ENCODE data around the gene DERL3.

The DERL3 gene

DNA sequence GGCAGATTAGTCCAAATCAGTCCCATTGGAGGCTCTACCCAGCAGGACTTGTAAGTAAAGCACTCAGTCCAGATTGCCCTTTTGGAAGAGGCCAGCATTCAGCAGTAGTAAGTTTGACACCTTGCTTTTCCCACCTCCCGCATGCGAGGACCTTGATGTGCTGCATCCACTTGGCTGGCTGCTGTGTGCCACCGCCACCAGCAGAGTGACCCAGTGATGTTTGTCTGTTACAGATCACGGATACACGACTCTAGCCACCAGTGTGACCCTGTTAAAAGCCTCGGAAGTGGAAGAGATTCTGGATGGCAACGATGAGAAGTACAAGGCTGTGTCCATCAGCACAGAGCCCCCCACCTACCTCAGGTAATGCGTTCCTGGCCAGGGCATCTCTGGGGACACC lies 45.5 kb downstream of the DERL3 start:
- Histone ChIP-seq H3K27ac (no peak overlapping the region), H3K79me2 (ENCODE audit: insufficient read depth, low read depth) (peaks cover 41% of the 10 kb centered on the region), H4K20me1 (ENCODE audit: insufficient read depth) (peaks cover 15% of the 10 kb centered on the region; the same call in 1 of the 2 replicates), H3K9ac (no peak overlapping the region), H3K4me3 (IDR thresholded peaks at IDR 0.05; ENCODE audit: insufficient read depth, low read depth, low read length) (no peak overlapping the region), H2AFZ (ENCODE audit: low read depth) (no peak overlapping the region), H3K4me1 (ENCODE audit: low read depth, poor library complexity, severe bottlenecking) (peaks cover 21% of the 10 kb centered on the region), H3K36me3 (ENCODE audit: insufficient read depth) (peaks cover 3% of the 10 kb centered on the region; the same call in 1 of the 2 replicates), H3K4me2 (no peak overlapping the region), H3K27me3 (ENCODE audit: insufficient read depth, low read depth) (no peaks in the 10 kb centered on the region)
- TF ChIP-seq, protein P1, sequence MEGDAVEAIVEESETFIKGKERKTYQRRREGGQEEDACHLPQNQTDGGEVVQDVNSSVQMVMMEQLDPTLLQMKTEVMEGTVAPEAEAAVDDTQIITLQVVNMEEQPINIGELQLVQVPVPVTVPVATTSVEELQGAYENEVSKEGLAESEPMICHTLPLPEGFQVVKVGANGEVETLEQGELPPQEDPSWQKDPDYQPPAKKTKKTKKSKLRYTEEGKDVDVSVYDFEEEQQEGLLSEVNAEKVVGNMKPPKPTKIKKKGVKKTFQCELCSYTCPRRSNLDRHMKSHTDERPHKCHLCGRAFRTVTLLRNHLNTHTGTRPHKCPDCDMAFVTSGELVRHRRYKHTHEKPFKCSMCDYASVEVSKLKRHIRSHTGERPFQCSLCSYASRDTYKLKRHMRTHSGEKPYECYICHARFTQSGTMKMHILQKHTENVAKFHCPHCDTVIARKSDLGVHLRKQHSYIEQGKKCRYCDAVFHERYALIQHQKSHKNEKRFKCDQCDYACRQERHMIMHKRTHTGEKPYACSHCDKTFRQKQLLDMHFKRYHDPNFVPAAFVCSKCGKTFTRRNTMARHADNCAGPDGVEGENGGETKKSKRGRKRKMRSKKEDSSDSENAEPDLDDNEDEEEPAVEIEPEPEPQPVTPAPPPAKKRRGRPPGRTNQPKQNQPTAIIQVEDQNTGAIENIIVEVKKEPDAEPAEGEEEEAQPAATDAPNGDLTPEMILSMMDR (conservative IDR thresholded peaks at IDR 0.05; ENCODE audit: low read depth, low read length), result no peak

DNA sequence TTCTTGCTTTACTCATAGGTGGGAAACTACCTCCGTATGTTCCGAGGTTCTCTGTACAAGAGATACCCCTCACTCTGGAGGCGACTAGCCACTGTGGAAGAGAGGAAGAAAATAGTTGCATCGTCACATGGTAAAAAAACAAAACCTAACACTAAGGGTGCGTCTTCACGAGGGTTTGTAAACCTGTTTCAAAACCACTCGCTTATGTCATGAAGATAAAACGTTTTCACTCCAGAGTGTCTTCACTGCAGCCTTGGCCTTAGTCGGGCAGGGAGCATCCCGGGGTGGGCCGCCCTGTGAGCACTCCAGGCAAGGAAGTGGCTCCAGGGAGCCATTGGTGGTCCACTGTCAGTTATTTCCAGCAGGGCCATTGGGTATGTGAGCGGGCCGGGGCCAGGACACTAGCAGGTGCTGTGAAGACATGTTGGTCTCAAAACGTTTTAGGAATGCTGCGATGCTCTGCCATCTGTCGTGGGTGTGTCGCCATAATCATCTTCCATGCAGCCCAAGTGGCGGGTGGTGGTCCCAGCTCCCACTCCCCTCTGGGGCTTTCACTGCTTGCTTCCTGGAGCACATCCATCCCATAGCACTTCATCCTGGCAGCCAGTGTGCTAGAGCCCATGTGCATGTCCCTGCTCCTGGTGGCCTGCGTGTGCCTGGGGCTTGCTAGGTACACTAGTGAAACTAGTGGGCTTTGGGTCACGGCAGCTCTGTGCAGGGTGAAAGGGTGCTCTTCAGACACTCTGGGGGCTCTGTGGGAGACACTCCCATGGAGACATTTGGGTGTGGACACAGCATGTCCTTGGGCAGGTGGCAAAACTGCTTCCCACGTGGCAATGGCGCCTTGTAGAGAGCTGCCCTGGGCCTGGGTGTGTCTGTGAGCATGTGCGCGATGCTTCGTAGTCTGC lies 46.8 kb downstream of the DERL3 start:
- H3K36me3 ChIP-seq (ENCODE audit: insufficient read depth), result peaks cover 3% of the 10 kb centered on the region; the same call in 1 of the 2 replicates

DNA sequence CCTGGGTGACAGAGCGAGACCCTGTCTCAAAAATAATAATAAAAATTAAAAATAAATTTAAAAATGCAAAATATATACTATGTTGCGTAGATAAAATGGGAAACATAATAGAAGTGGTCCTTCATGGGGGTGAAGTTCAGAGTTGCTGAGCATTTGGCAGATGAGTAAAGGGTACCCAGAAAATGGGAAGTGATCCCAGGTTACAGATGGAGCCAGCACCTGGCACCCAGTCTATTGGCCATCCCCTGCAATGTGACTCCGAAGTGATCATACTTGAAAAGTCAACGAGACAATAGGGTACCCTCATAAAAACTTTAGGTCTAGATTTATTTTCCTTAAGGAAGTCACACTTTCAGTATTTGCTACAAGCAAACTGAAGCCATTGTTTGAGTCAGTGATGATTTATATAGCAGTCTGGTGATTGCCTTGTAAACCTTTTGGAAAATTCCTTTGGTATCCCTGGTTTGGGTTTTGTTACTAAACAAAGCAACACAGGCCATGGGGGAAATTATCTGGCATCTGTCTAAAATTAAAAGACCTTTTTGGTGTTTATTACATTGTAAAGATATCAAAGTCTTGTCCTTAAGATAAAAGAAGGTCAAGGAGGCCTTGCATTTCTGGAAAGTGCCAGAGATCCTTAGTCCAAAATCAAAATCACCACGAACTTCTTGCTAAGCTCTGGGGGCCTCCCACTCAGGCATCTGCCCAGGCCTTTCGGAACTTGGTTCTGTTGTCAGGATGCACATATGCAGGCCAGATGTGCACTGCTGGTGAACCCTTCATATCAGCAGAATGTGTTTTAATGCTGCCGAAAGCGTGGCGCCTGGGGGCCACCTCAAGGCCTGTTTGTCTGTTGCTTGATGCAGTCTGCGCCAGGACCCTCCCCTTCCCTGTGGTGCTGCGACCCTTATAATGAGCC lies 47.7 kb downstream of the DERL3 start:
- Histone ChIP-seq H3K79me2 (ENCODE audit: insufficient read depth, low read depth) (peaks cover 52% of the 10 kb centered on the region), H3K27me3 (ENCODE audit: insufficient read depth, low read depth) (no peaks in the 10 kb centered on the region), H2AFZ (ENCODE audit: low read depth) (no peak overlapping the region), H3K4me1 (ENCODE audit: low read depth, poor library complexity, severe bottlenecking) (peaks cover 34% of the 10 kb centered on the region), H3K9ac (no peak overlapping the region), H4K20me1 (ENCODE audit: insufficient read depth) (peaks cover 21% of the 10 kb centered on the region), H3K4me3 (IDR thresholded peaks at IDR 0.05; ENCODE audit: insufficient read depth, low read depth, low read length) (no peak overlapping the region), H3K4me2 (no peak overlapping the region), H3K36me3 (ENCODE audit: insufficient read depth) (peaks cover 3% of the 10 kb centered on the region; the same call in 1 of the 2 replicates), H3K27ac (no peak overlapping the region)
- TF ChIP-seq, protein P1 (conservative IDR thresholded peaks at IDR 0.05; ENCODE audit: low read depth, low read length), result no peak

More for the DNA sequence above, 46.8 kb downstream of the DERL3 start:
- Histone ChIP-seq H3K27ac (no peak overlapping the region), H3K4me1 (ENCODE audit: low read depth, poor library complexity, severe bottlenecking) (peaks cover 29% of the 10 kb centered on the region), H2AFZ (ENCODE audit: low read depth) (no peak overlapping the region), H3K4me3 (IDR thresholded peaks at IDR 0.05; ENCODE audit: insufficient read depth, low read depth, low read length) (no peak overlapping the region), H3K79me2 (ENCODE audit: insufficient read depth, low read depth) (peaks cover 52% of the 10 kb centered on the region), H3K4me2 (no peak overlapping the region), H3K27me3 (ENCODE audit: insufficient read depth, low read depth) (no peaks in the 10 kb centered on the region), H3K9ac (no peak overlapping the region), H4K20me1 (ENCODE audit: insufficient read depth) (peaks cover 21% of the 10 kb centered on the region)
- TF ChIP-seq, protein P1 (conservative IDR thresholded peaks at IDR 0.05; ENCODE audit: low read depth, low read length), result no peak

DNA sequence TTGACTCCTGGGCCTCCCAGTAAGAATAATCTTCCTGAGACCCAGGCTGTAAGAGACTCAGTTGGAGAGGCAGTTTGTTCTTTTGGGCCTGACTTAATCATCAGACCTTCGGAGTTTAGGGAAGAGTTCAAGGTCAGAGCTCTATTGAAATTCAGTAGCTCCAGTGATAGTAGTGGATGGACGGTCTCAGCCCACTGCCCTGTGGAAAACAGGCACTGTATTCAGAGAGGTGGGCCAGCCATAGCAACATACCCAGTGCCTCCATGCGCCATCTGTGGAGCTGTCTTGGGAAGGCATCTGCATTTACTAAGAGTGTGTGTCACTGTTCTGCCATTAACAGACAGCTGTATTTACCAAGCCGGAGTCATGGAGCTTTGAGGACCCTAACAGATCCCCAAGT lies 49.2 kb downstream of the DERL3 start:
- no peak overlapping the region for H3K9ac ChIP-seq
- no peaks in the 10 kb centered on the region for H3K27me3 ChIP-seq (ENCODE audit: insufficient read depth, low read depth)
- no peak overlapping the region for H3K27ac ChIP-seq
- peaks cover 3% of the 10 kb centered on the region; the same call in 1 of the 2 replicates for H3K36me3 ChIP-seq (ENCODE audit: insufficient read depth)
- no peak overlapping the region for H2AFZ ChIP-seq (ENCODE audit: low read depth)
- H3K4me3 ChIP-seq (IDR thresholded peaks at IDR 0.05; ENCODE audit: insufficient read depth, low read depth, low read length), result no peak overlapping the region
- peaks cover 52% of the 10 kb centered on the region for H3K79me2 ChIP-seq (ENCODE audit: insufficient read depth, low read depth)
- TF ChIP-seq, protein P1 (conservative IDR thresholded peaks at IDR 0.05; ENCODE audit: low read depth, low read length), result no peak
- no peak overlapping the region for H3K4me2 ChIP-seq
- H3K4me1 ChIP-seq (ENCODE audit: low read depth, poor library complexity, severe bottlenecking), result peaks cover 43% of the 10 kb centered on the region
- H4K20me1 ChIP-seq (ENCODE audit: insufficient read depth), result peaks cover 21% of the 10 kb centered on the region

Measured in KMS-11 (cell line).